Measurements from ENCODE around the gene POMGNT1.
A peak's percentile ranks its signal among the peaks of the same experiment; 100 is the strongest.
"Not testable (repeated sequence)": the region's sequence is repeated elsewhere in the genome, so short reads cannot be mapped to it uniquely, and the experiment has no call there.

Gene POMGNT1

DNA sequence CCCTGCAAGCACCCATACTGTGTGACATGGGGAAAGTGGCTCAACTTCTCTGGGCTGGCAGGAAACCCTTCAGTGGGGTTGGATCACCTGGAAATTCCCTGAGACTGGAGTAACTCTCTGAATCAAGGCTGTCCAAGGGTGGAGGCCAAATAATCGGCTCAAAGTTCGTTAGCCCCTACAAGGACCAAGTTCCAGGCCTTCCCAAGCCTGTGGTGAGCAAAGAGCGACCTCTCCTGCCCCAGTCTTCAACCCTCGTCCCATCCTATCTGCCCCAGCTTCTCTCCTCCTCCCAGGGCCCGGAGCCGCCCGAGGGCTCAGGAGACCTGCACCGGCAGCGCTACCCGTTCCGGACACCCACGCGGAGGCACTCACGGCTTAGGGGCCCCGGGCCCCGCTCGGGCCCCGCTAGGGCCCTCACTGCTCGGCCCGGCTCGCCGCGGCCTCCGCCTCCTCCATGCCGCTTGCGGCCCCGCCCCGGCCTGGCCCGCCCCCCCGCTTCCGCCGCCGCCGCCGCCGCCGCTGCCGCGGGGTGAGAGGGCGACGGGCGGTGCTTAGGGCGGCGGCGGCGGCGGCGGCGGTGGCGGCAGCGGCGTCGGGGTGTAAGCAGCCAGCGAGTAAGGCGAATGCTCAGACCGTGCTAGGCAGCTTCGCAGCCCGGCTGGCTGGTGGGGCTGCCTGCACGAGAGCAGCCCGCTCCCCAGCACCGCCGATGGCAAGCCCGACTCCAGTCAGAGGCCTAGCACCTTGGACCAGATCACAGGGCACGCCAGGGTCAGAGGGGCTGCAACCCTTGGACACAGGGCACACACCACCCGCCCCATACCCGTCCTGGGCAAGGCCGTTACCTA, at the start of gene POMGNT1:
Gene POMGNT1, minus strand, starts transcription at position 471 of the 848 bp plus-strand sequence. CDS start 613 bp downstream, outside the sequence.
- DNase-seq (ENCODE audit: low spot score), result peak; percentile 98

DNA sequence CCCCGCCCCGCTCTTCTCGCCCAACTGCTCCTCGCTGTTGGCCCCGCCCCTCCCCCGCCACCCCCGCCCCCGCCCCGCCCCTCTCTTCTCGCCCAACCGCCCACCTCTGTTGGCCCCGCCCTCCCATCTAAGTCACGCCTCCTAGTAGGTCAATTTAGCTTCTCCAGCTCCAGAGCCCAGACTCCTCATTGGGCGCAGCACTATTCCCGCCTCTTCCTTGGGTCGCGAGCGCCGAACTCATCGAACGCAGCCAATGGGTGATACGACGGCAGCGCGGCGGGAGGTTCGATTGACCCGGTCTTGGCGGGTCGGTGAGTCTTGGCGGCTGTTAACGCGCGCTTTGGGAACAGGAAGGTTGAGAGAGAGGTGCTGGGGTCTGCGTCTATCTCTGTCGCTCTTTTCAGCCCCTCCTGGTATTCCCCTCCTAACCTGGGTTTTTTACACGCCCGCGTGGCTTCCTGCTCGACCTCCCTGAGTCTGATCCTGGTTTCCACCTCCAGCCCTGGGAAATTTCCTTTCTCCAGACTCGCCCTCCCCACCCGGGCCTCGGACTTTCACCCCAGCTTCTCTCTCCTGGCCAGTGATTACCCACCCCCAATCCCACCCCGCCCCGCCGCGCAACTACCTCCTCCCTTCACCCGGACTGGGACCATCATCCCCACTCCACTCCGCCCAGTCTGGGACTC, 49.3 kb upstream of the POMGNT1 start, which contains the start of gene RAD54L:
Gene RAD54L, plus strand, starts transcription at position 328 of the 686 bp plus-strand sequence. CDS start 643 bp downstream, outside the sequence.
- DNase-seq (ENCODE audit: low spot score), result peak; percentile 98

DNA sequence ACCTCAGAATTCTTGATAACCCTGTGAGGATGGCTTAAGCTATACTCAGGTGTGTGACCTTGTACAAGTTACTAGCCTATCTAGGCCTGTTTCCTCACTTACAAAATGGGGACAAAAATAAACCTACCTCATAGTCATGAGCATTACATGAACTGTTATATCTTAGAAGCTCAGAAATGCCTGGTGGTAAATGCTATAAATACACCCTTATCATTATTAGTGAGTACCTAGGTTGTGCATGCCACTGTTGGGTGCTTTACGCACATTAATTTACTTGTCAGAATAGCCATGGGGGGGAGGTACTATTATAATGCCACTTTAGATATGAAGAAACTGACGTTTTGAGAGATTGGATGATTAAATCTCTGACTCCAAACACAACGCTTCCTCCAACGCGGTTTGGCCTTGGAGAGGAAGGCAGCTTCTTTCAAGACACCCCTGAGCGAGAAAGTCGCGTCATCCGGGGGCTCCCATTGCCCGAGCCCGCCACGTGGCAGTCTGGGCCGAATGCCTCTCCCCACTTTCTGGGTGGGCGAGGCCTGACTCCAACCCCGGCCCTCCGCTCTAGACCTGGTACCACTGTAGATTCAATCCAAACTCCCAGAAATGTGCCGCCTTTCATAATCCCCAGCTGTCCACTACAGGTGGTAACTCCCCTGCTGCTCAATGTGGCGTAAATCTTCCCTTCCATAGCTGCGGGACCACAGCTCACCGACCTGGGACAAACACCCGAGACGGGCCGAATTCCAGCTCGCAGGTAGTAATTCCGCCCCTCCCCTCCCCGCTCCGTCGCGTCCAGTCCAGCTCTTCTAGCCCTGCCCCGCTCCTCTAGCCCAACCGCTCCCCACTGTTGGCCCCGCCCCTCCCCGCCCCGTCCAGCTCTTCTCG, 48.6 kb upstream of the POMGNT1 start:
- DNase-seq (ENCODE audit: low spot score), result peak; percentile 99

DNA sequence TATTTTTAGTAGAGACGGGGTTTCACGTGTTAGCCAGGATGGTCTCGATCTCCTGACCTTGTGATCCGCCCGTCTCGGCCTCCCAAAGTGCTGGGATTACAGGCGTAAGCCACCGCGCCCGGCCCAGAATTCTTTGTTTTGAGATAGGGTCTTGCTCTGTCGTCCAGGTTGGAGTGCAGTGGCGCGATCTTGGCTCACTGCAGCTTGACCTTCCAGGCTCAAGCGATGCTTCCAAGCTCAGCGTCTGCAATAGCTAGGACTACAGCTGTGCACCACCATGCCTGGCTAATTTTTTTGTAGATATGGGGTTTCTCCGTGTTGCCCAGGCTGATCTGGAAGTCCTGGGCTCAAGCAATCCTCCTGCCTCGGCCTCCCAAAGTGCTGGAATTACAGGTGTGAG, 47.9 kb upstream of the POMGNT1 start:
- DNase-seq (ENCODE audit: low spot score), result not testable (repeated sequence)

DNA sequence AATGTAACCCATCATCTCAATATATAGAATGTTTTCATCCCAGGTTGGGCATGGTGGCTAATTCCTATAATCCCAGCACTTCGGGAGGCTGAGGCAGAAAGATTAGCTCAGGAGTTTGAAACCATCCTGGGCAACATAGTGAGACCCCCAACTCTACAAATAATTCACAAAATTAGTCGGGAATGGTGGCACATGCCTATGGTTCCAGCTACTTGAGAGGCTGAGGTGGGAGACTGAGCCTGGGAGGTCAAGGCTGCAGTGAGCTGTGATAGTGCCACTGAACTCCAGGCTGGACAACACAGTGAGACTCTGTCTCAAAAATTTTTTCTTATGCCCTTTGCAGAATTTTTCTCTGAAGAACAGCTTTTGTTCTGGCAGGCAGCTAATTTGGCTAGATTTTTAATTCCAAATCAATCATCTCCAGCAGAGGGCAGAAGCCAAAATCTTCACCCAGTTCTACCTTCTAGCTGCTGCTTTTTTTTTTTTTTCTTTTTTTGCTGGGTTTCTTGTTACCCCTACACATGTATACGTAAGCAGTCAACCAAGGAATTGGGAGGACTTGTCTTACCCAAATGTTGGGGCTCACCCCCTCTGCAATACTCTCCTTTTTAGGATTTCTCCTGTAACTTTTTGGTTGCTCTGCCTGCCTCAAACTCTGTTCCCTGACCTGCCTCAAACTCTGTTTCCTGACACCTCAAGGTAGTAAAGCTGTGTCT, 46.6 kb upstream of the POMGNT1 start:
- peak; percentile 49 for DNase-seq (ENCODE audit: low spot score)

DNA sequence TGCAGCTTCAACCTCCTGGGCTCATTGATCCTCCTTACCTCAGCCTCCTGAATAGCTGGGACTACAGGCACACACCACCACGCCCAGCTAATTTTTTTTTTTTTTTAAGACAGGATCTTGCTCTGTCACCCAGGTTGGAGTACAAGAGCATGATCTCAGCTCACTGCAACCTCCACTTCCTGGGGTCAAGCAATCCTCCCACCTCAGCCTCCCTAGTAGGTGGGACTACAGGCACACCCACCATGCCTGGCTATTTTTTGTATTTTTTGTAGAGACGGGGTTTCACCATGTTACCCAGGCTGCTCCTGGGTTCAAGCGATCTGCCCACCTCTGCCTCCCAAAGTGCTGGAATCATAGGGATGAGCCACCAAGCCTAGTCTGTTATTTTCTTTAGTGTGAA, 45.6 kb upstream of the POMGNT1 start:
- not testable (repeated sequence) for DNase-seq (ENCODE audit: low spot score)

DNA sequence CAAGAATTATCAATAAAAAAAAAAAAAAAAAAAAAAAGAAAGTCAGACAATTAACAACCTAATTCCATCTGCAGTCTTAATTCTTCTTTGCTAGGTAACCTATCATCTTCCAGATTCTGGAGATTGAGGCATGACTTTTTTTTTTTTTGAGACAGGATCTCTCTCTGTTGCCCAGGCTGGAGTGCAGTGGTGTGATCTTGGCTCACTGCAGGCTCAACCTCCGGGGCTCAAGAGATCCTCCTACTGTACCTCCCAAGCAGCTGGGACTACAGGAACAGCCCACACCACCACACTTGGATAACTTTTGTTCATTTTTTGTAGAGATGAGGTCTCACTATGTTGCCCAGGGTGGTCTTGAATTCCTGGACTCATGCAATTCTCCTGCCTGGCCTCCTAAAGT, 44.7 kb upstream of the POMGNT1 start:
- no peak for DNase-seq (ENCODE audit: low spot score)

DNA sequence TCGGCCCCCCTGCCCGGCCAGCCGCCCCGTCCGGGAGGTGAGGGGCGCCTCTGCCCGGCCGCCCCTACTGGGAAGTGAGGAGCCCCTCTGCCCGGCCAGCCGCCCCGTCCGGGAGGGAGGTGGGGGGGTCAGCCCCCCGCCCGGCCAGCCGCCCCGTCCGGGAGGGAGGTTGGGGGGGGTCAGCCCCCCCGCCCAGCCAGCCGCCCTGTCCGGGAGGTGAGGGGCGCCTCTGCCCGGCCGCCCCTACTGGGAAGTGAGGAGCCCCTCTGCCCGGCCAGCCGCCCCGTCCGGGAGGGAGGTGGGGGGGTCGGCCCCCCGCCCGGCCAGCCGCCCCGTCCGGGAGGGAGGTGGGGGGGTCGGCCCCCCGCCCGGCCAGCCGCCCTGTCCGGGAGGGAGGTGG, 43.5 kb upstream of the POMGNT1 start:
- not testable (repeated sequence) for DNase-seq (ENCODE audit: low spot score)

DNA sequence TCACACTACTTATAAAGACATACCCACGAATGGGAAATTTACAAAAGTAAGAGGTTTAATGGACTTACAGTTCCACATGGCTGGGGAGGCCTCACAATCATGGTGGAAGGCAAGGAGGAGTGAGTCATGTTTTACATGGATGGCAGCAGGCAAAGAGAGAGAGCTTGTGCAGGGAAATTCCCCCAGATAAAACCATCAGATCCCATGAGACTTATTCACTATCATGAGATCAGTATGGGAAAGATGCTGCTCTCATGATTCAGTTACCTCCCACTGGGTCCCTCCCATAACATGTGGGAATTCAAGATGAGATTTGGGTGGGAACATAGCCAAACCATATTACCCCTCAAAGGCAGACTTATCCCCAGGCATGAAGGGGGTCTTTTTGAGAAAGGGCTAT, 40.6 kb upstream of the POMGNT1 start:
- not testable (repeated sequence) for DNase-seq (ENCODE audit: low spot score)

DNA sequence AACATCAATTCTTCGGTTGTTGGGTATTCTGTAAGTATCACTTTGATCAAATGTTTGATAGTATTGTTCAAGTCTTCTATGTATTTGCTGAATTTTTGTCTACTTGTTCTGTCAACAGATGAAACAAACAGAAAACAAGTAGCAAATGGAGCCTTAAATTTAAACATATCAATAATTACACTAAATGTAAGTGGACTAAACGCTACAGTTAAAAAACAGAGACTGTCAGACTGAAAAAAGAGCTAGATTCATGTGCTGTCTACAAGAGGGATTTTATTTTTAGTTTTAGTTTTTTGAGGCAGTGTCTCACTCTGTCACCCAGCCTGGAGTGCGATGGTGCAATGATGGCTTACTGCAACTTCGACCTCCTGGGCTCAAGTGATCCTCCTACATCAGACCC, 38.6 kb upstream of the POMGNT1 start:
- no peak for DNase-seq (ENCODE audit: low spot score)

DNA sequence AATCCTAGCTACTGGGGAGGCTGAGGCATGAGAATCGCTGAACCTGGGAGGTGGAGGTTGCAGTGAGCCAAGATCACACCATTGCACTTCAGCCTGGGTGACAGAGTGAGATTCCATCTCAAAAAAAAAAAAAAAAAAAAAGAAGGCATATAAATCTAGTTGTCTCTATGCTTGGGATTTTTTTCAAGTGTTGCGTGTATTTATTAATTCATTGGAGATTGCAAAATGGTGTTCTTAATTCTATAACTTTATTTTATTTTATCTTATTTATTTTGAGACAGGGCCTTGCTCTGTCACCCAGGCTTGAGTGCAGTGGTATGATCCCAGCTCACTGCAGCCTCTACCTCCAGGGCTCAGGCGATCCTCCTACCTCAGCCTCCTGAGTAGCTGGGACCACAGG, 33.0 kb upstream of the POMGNT1 start:
- not testable (repeated sequence) for DNase-seq (ENCODE audit: low spot score)

DNA sequence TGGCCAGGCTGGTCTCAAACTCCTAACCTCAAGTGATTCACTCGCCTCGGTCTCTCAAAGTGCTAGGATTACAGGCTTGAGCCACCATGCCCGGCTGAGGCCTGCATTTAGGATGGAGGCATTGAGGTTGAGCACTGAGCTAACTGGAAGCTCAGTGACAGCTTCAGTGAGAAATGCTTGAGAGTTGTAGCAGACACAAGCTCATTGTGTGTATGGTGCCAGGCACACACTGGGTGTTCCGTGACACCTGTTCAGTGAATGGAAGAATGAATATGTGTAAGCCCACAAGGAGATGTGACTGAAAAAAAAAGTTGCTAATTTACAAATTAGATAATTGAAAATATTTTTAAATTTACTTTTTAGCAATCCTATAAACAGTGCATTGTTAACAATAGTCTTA, 26.7 kb upstream of the POMGNT1 start:
- no peak for DNase-seq (ENCODE audit: low spot score)

DNA sequence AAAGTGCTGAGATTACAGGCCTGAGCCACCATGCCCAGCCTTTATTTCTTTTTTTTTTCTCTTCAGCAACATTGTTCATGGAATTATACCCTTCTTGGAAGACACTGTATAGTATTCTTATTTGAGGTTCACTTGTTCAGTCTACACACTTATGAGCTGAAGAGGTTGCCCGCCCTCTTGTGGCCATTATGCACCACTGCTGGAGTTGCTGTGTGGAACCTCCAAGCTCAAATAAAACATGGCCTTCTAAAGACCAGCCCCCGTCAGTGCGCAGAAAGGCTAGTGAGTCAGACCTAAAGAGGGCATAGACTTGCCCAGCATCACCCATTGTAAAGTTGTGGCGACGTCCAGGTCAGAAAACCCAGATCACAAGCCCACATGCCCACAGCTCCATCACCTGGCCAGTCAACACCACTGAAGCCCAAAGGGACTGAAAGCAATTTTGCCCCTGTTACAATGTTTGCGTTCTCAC, 25.3 kb upstream of the POMGNT1 start:
- DNase-seq (ENCODE audit: low spot score), result peak; percentile 72

DNA sequence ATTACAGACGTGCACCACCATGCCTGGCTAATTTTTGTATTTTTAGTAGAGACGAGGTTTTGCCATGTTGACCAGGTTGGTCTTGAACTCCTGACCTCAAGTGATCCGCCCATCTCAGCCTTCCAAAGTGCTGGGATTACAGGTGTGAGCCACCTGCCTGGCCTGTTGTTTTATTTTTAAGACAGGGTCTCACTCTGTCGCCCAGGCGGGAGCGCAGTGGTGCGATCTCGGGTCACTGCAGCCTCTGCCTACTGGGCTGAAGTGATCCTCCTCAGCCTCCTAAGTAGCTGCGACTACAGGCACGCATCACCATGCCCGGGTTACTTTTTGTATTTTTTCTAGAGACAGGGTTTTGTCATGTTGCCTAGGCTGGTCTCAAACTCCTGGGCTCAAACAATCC, 24.8 kb upstream of the POMGNT1 start:
- not testable (repeated sequence) for DNase-seq (ENCODE audit: low spot score)

DNA sequence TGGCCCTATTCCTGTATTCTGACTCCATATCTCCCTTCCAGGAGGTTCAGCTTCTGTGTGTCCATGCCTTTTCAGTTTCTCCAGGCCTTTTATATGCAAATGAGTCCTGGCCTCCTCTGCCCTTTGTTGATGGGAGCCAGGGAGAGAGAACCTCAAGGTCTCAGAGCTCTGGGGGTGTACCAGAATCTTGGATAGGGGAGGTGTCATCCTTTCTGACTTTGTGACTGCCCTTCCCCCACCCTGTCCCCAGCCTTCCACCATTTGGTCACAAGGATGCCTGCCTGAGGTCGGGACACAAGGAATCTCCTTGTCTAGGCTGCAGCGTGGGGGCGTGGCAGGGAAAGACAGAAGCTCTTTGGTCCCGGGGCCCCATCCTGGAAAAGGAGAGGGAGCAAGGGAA, 23.5 kb upstream of the POMGNT1 start:
- DNase-seq (ENCODE audit: low spot score), result peak; percentile 32

DNA sequence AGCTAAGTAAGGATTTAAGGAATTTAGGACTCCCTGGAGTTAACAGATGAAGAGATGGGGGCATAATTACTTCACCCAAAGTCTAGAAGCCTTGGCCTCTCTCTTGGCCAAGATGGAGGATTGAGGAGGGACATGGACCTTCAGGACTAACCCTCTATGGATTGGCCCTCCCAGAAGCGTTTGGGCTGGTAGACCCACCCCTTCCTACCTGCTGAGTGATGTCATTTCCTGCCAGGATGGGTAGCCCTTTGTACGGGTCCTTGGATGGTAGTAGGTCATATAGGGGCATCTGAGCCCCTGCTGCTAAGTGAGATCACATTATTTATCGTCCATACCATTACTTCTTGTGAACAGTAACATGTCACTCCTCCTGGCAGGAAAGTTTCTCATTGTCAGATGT, 22.6 kb upstream of the POMGNT1 start:
- no peak for DNase-seq (ENCODE audit: low spot score)

DNA sequence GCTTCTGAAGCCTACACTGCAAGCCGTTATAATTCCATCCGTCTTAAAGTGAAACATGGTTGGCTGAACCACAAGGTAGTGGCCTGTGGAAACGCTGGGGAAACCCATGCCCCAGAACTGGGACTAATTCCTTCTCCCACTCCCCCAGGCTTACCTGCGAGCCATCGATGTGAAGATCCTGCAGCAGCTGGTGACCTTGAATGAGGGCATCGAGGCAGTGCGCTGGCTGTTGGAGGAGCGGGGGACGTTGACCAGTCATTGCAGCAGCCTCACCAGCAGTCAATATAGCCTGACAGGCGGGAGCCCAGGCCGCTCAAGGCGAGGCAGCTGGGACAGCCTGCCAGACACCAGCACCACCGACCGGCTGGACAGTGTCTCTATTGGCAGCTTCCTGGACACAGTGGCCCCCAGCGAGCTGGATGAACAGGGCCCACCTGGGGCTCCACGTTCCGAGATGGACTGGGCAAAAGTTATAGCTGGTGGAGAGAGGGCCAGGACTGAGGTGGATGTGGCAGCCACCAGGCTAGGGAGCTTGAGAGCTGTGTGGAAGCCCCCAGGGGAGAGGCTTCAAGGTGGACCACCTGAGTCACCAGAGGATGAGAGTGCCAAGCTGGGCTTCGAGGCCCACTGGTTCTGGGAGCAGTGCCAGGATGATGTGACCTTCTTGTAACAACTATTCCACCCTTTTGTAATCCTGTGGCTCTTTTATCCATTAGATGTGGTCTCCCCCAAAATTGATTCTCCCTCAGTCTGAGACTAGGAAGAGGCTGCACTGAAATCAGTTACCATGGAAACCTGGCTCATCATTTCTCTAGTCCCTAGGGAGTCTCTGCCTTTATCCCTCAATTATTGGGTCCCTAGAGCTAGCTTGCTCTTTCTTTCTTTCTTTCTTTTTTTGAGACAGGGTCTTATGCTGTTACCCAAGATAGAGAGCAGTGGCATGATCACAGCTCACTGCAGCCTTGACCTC, 21.6 kb upstream of the POMGNT1 start:
- DNase-seq (ENCODE audit: low spot score), result no peak

DNA sequence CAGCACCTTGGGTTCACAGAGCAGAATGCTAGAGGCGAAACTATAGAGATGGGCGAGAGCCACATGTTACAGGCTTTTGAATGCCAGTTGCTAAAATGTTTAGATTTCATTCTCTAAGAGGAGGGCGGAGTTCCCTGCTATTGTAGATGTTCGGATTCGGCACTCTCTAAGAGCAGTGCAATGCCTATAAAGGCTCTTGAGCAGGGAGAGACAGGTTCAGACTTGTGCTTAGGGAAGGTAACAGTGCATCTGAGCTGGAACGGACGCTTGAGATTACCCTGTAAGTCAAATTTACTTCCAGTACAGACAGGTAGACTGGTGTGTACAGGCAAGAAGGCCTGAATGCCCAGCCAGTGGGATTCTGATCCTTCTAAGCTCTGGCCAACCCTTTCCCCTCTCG, 20.2 kb upstream of the POMGNT1 start:
- no peak for DNase-seq (ENCODE audit: low spot score)

DNA sequence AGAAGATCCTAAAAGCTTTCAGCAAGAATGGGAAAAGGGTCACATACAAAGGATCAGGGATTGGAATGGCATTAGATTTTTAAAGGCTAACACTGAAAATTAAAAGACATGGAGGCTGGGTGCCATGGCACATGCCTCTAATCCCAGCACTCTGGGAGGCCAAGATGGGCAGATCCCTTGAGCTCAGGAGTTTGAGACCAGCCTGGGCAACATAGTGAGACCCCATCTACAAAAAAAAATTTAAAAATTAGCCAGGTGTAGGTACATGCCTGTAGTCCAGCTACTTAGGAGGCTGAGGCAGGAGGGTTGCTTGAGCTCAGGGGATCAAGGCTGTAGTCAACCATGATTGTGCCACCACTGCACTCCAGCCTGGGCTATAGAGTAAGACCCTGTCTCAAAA, 17.3 kb upstream of the POMGNT1 start:
- no peak for DNase-seq (ENCODE audit: low spot score)

DNA sequence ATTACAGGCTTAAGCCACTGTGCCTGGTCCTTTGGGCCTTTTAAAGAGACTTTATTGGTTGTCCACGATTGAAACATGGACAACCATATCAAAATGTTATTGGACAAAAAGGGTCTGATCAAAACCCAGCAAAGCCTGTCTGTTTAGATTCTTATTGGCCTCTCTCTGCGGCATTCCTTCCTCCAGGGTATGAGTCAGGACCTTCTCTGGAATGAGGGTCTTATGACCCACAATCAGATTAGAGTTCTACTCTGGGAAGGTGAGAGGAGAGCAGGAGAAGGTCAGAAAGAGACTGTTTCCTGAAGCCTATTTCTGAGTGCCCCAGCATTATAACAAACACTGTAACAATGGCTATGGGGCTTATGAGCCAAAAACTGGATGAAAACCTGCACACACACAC, 12.8 kb upstream of the POMGNT1 start:
- DNase-seq (ENCODE audit: low spot score), result no peak

Data from iPS-NIHi11 (cell line).